Measurements from ENCODE around the gene BAIAP2L1. TPM values are rescaled to one million over a fixed set of nuclear protein-coding genes. Genes with fewer than 3 reads are reported as not detected.

Gene BAIAP2L1
- total RNA-seq, 2 donors from 2014 or later: 30.5 to 38.4 TPM

DNA sequence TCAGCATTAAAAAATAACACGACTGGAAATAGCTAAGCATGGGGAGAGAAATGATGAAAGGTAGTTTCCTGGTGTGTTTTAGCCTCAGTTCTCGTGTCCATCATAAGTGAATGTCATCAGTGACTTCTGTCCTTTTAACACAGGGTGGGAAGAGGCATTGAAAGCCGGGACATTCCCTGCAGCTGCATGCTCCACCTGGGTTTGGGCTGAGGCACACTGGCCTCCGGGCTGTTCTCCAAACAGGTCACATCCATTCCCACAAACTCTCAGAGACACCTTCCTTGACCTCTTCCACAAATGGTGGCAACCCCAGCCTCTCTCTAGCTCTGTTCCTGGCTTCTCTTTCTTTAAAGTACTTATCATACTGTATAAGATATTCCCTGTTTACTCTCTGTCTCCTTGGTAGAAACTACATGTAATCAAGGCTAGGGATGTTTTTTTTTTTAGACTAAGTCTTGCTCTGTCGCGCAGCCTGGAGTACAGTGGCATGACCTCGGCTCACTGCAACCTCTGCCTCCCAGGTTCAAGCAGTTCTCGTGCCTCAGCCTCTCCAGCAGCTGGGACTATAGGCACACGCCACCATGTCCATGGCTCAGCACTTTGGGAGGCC is 22.6 kb downstream of the BAIAP2L1 start:
- Mint-ChIP-seq H3K4me3 (no peak overlapping the region), H3K4me1 (no peaks in the 10 kb centered on the region), H3K9me3 (peaks cover 2% of the 10 kb centered on the region), H3K27ac (peak overlapping the region; percentile 48), H3K27me3 (ENCODE audit: insufficient read depth) (no peaks in the 10 kb centered on the region), H3K36me3 (ENCODE audit: low read depth) (peaks cover 38% of the 10 kb centered on the region)
- no peak for DNase-seq
- H3K4me3 ChIP-seq (ENCODE audit: low read length): no peak overlapping the region
- WGBS, 2 experiments (ENCODE audit: insufficient coverage in 1 of 2, insufficient read length in 1 of 2): 82 to 100% methylated on average over 4 to 9 of the region's 9 CpGs
- H3K27me3 ChIP-seq (ENCODE audit: control insufficient read depth, insufficient read depth, low read length, poor library complexity, severe bottlenecking): no peaks in the 10 kb centered on the region
- H3K36me3 ChIP-seq (ENCODE audit: control insufficient read depth, insufficient read depth, low read length): peaks cover 7% of the 10 kb centered on the region
- H3K27ac ChIP-seq (ENCODE audit: low read depth, low read length): no peak overlapping the region
- H3K4me1 ChIP-seq (ENCODE audit: control insufficient read depth, insufficient read depth, low read length): no peaks in the 10 kb centered on the region
- TF ChIP-seq CTCF (conservative IDR thresholded peaks at IDR 0.05): no peak
- H3K9ac ChIP-seq (ENCODE audit: extremely low read depth, low read length, poor library complexity, severe bottlenecking): no peak overlapping the region
- H3K9me3 ChIP-seq (ENCODE audit: control insufficient read depth, low read length): peaks cover 8% of the 10 kb centered on the region

DNA sequence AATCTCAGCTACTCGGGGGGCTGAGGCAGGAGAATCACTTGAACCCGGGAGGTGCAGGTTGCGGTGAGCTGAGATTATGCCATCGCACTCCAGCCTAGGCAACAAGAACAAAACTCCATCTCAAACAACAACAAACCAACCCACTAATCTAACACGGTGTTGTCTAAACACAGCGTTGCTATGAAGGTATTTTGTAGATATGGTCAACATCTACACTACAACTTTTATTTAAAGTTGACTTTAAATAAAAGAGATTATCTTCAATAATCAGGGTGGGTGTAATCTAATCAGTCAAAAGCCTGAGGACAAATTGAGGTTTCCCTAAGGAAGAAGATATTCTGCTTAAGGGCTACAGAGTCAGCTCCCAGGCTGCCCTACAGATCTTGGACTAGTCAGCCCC is 24.2 kb downstream of the BAIAP2L1 start:
- 73% methylated on average over 4 of the region's 6 CpGs; no CpG with 5 or more reads in 1 of the 2 experiments for WGBS, 2 experiments (ENCODE audit: insufficient coverage in 1 of 2, insufficient read length in 1 of 2)
- no peak for DNase-seq
- Histone ChIP-seq H3K9ac (ENCODE audit: extremely low read depth, low read length, poor library complexity, severe bottlenecking) (no peak overlapping the region), H3K4me3 (ENCODE audit: low read length) (no peak overlapping the region), H3K27me3 (ENCODE audit: control insufficient read depth, insufficient read depth, low read length, poor library complexity, severe bottlenecking) (no peaks in the 10 kb centered on the region), H3K4me1 (ENCODE audit: control insufficient read depth, insufficient read depth, low read length) (no peaks in the 10 kb centered on the region), H3K27ac (ENCODE audit: low read depth, low read length) (no peak overlapping the region), H3K36me3 (ENCODE audit: control insufficient read depth, insufficient read depth, low read length) (peaks cover 7% of the 10 kb centered on the region), H3K9me3 (ENCODE audit: control insufficient read depth, low read length) (peaks cover 8% of the 10 kb centered on the region)
- Mint-ChIP-seq H3K9me3 (peaks cover 2% of the 10 kb centered on the region), H3K4me1 (no peaks in the 10 kb centered on the region), H3K4me3 (no peak overlapping the region), H3K27ac (no peak overlapping the region), H3K27me3 (ENCODE audit: insufficient read depth) (no peaks in the 10 kb centered on the region), H3K36me3 (ENCODE audit: low read depth) (peaks cover 38% of the 10 kb centered on the region)
- TF ChIP-seq CTCF (conservative IDR thresholded peaks at IDR 0.05): no peak

DNA sequence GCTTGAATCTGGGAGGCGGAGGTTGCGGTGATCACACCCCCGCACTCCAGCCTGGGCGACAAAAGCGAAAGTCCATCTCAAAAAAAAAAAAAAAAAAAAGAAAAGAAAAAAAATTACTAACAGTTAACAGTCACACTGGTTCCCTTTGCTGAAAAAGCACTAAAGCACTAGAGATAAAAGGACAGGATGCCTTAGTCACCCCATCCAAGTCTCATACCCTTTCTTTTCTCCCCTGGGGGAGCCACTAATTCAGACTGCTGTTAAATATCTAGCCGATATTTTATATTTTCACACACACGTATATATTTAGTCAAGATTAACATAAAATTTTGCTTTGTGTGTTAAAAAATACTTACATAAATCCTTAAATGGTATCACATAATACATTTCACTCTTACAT is 25.2 kb downstream of the BAIAP2L1 start:
- no peaks in the 10 kb centered on the region for H3K27me3 Mint-ChIP-seq (ENCODE audit: insufficient read depth)

More for the DNA sequence above, 25.2 kb downstream of the BAIAP2L1 start:
- no peak overlapping the region for H3K9ac ChIP-seq (ENCODE audit: extremely low read depth, low read length, poor library complexity, severe bottlenecking)
- no peak overlapping the region for H3K4me3 ChIP-seq (ENCODE audit: low read length)
- no peak for TF ChIP-seq CTCF (conservative IDR thresholded peaks at IDR 0.05)
- H3K27ac ChIP-seq (ENCODE audit: low read depth, low read length): no peak overlapping the region
- H3K9me3 ChIP-seq (ENCODE audit: control insufficient read depth, low read length): peaks cover 8% of the 10 kb centered on the region
- no peaks in the 10 kb centered on the region for H3K27me3 ChIP-seq (ENCODE audit: control insufficient read depth, insufficient read depth, low read length, poor library complexity, severe bottlenecking)
- WGBS, 2 experiments (ENCODE audit: insufficient coverage in 1 of 2, insufficient read length in 1 of 2): 87 to 93% methylated on average over 2 to 6 of the region's 7 CpGs
- H3K27ac Mint-ChIP-seq: peak overlapping the region; percentile 11
- H3K4me1 ChIP-seq (ENCODE audit: control insufficient read depth, insufficient read depth, low read length): no peaks in the 10 kb centered on the region
- DNase-seq: no peak
- peaks cover 30% of the 10 kb centered on the region for H3K36me3 Mint-ChIP-seq (ENCODE audit: low read depth)
- H3K4me1 Mint-ChIP-seq: no peaks in the 10 kb centered on the region
- no peak overlapping the region for H3K4me3 Mint-ChIP-seq
- H3K36me3 ChIP-seq (ENCODE audit: control insufficient read depth, insufficient read depth, low read length): peaks cover 7% of the 10 kb centered on the region
- peaks cover under 1% of the 10 kb centered on the region for H3K9me3 Mint-ChIP-seq
